Progenitor cell of endocrine pancreas (in vitro differentiated cells): ENCODE measurements around the gene GLB1L3. TPM values are rescaled to one million over a fixed set of nuclear protein-coding genes. Genes with fewer than 3 reads are reported as not detected.

Experiments
- DNase-seq: peaks from one replicate; pipeline ENCODE4 v3.0.0; 2021; ENCODE audit warnings: low spot score; ENCODE audit not compliant: unreplicated experiment
- H3K27ac Mint-ChIP-seq: 2 replicates; pipeline ENCODE4 v1.8.0; 2021; ENCODE audit warnings: mild to moderate bottlenecking, moderate library complexity, mixed read lengths
- H3K27me3 Mint-ChIP-seq: 2 replicates; pipeline ENCODE4 v1.8.0; 2021; ENCODE audit warnings: mixed read lengths
- H3K36me3 Mint-ChIP-seq: 2 replicates; pipeline ENCODE4 v1.8.0; 2022; ENCODE audit warnings: mixed read lengths; ENCODE audit not compliant: insufficient read depth
- H3K4me1 Mint-ChIP-seq: 2 replicates; pipeline ENCODE4 v1.8.0; 2021; ENCODE audit warnings: low read depth, mixed read lengths
- H3K4me3 Mint-ChIP-seq: 2 replicates; pipeline ENCODE4 v1.8.0; 2021; ENCODE audit warnings: low read depth, mild to moderate bottlenecking, moderate library complexity, mixed read lengths
- H3K9me3 Mint-ChIP-seq: 2 replicates; pipeline ENCODE4 v1.8.0; 2021; ENCODE audit warnings: low read depth, mixed read lengths
- total RNA-seq: library from RNA; stranded (reverse); gene quantifications from 2 replicates; pipeline ENCODE4 v1.2.1, GENCODE V29; 2021
- TF ChIP-seq, protein P1 (sequence below): fragments of 200-600 bp; sonication (generic); IDR thresholded peaks from one replicate; pipeline ENCODE4 v1.5.0; 2021; ENCODE audit warnings: antibody characterized with exemption, mild to moderate bottlenecking; ENCODE audit not compliant: unreplicated experiment

The GLB1L3 gene
- total RNA-seq, 1 donor from 2014 or later = not detected

DNA sequence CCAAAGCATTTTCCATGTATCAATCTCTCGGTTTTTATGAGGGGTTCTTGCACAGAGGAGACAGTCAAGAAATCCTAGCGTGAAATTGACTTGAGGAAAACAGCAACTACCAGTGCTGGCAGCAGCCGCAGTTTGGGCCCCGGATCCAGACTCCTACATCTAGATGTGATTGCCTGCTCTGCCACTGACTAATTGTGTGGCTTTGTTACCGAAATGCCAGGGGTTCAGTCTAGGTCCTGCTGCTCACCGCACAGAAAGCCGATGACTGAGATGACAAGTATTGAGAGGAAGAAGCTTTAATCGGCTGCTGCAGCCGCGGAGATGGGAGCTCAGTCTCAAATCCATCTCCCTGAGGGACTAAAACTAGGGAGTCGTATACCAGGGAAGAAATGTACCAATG lies 8.2 kb upstream of the GLB1L3 start:
- Mint-ChIP-seq H3K27ac (no peak overlapping the region), H3K36me3 (peaks cover 1% of the 10 kb centered on the region), H3K4me3 (no peak overlapping the region), H3K9me3 (no peaks in the 10 kb centered on the region), H3K27me3 (peaks cover 35% of the 10 kb centered on the region), H3K4me1 (no peaks in the 10 kb centered on the region)
- TF ChIP-seq, protein P1, sequence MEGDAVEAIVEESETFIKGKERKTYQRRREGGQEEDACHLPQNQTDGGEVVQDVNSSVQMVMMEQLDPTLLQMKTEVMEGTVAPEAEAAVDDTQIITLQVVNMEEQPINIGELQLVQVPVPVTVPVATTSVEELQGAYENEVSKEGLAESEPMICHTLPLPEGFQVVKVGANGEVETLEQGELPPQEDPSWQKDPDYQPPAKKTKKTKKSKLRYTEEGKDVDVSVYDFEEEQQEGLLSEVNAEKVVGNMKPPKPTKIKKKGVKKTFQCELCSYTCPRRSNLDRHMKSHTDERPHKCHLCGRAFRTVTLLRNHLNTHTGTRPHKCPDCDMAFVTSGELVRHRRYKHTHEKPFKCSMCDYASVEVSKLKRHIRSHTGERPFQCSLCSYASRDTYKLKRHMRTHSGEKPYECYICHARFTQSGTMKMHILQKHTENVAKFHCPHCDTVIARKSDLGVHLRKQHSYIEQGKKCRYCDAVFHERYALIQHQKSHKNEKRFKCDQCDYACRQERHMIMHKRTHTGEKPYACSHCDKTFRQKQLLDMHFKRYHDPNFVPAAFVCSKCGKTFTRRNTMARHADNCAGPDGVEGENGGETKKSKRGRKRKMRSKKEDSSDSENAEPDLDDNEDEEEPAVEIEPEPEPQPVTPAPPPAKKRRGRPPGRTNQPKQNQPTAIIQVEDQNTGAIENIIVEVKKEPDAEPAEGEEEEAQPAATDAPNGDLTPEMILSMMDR = no peak
- no peak for DNase-seq

DNA sequence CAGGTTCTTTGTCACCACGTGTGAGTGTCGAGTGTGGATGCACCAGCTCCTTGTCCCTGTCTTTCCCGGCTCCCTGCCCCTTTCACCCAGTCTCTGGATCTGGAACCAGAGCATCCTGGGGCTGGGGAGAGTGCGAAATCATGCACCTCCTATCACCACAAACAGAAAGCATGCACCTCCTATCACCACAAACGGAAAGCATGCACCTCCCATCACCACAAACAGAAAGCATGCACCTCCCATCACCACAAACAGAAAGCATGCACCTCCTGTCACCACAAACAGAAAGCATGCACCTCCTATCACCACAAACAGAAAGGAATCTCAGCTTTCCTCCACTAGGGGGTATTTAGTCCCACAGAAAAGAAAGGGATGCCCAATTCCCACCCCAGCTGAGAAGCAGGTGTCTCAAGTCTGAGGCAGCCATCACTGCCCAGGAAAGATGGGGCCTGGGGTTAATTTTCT lies 5.9 kb upstream of the GLB1L3 start:
- Mint-ChIP-seq H3K9me3 (no peaks in the 10 kb centered on the region), H3K36me3 (no peaks in the 10 kb centered on the region), H3K27ac (no peak overlapping the region), H3K4me3 (no peak overlapping the region), H3K4me1 (no peaks in the 10 kb centered on the region), H3K27me3 (peaks cover 57% of the 10 kb centered on the region)
- DNase-seq = no peak
- TF ChIP-seq, protein P1 = peak; percentile 31

DNA sequence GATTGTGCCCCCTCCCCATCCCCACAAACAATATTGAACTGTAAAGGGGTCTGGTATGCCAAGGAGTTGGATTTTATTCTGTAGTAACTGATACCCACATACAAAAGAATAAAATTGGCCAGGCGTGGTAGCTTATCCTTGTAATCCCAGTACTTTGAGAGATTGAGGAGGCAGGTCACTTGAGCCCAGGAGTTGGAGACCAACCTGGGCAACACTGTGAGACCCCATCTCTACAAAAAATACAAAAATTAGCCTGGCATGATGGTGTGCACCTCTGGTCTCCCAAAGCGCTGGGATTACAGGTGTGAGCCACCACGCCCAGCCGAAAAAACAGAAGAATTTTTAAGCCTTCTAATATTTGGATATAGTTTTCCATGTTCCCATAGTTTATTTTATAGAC lies 4.2 kb upstream of the GLB1L3 start:
- no peak overlapping the region for H3K27ac Mint-ChIP-seq
- no peaks in the 10 kb centered on the region for H3K36me3 Mint-ChIP-seq
- DNase-seq = no peak
- peaks cover 1% of the 10 kb centered on the region for H3K4me1 Mint-ChIP-seq
- H3K27me3 Mint-ChIP-seq = peaks cover 67% of the 10 kb centered on the region
- TF ChIP-seq, protein P1 = no peak
- H3K4me3 Mint-ChIP-seq = no peak overlapping the region
- H3K9me3 Mint-ChIP-seq = no peaks in the 10 kb centered on the region

DNA sequence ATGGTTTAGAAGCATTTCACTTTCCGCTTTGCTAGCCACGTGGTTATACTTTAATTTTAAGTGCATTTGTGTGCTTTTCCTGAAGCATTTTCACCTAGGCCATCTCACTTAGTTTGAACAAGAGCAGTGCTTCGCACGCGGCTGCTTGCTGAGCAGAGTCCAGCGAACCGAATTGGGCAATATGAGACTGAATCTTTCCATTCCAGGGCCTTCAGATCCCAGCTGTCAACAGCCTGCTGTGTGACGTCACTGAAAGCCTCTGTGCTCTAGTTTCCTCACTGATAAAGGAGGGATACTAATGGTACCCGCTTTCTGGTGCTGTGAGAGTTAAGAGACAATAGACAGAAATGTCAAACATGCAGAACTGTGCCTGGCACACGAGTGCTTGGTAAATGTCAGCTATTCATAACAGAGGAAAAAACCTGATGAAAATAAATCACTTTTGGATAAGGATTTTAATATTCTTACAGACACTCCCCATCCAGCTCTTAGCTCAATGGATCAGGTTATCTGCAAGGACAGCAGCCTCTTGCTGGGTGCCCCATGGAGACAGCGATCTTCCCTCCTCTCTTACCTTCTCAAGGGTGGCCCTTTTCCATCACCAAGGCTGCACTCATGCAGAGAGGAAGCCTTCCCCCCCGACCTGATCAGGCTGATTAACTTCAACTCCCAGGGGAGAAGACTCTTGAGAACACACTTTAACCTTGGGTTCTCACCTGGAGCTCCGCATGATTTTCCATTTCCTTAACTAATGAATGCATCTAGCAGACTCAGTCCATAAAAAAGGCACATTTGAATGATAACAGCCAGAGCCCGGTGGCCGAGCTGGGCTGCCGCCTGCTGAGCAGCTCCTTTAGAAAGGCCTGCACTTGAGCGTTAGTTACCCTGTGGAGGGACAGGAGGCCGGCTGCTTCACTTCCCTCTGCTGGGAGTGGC lies 3.5 kb upstream of the GLB1L3 start:
- Mint-ChIP-seq H3K27ac (no peak overlapping the region), H3K9me3 (no peaks in the 10 kb centered on the region), H3K36me3 (no peaks in the 10 kb centered on the region), H3K4me1 (peaks cover 4% of the 10 kb centered on the region), H3K27me3 (peaks cover 73% of the 10 kb centered on the region), H3K4me3 (no peak overlapping the region)
- TF ChIP-seq, protein P1 = no peak
- DNase-seq = no peak

DNA sequence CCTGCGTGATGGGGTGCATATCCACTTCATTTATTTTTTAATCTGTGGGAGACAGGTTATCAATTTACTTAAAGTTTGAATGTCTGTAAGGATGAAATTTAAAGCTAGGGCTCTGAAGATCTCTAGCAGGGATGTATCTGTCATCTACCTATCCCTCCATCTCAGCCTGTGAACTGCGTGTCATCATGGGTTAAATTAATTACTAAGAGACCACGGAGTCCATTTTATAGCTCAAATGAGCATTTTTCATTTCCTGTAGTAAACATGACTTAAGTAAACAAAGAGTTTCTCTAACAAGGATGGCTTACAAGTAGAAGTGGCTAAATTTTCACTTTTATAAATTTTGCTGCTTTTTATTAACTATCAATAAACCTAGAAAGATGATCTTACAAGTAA lies 2.9 kb upstream of the GLB1L3 start:
- no peak overlapping the region for H3K27ac Mint-ChIP-seq
- no peaks in the 10 kb centered on the region for H3K9me3 Mint-ChIP-seq
- TF ChIP-seq, protein P1 = no peak
- H3K4me1 Mint-ChIP-seq = peaks cover 4% of the 10 kb centered on the region
- H3K36me3 Mint-ChIP-seq = no peaks in the 10 kb centered on the region
- H3K4me3 Mint-ChIP-seq = no peak overlapping the region
- H3K27me3 Mint-ChIP-seq = peaks cover 75% of the 10 kb centered on the region
- DNase-seq = no peak
